ENCODE results near the gene SEC24C.
"Not testable (repeated sequence)": the region's sequence is repeated elsewhere in the genome, so short reads cannot be mapped to it uniquely, and the experiment has no call there.

The SEC24C gene

GRCh38 chr10:73772281-73773151, 28.3 kb downstream of the SEC24C start:
- DNase-seq (ENCODE audit: low read depth) = peak; percentile 68

- no peak for DNase-seq (ENCODE audit: low read depth)
Measured at GRCh38 chr10:73773152-73773879, 29.1 kb downstream of the SEC24C start.

- no peak for DNase-seq (ENCODE audit: low read depth)
Measured at GRCh38 chr10:73774637-73775036, 30.5 kb downstream of the SEC24C start.

- DNase-seq (ENCODE audit: low read depth) = no peak
Measured at GRCh38 chr10:73779018-73779417, 34.8 kb downstream of the SEC24C start.

GRCh38 chr10:73779539-73780197, 35.5 kb downstream of the SEC24C start:
- DNase-seq (ENCODE audit: low read depth) = no peak

GRCh38 chr10:73780301-73780700, 36.1 kb downstream of the SEC24C start:
- no peak for DNase-seq (ENCODE audit: low read depth)

GRCh38 chr10:73780966-73781365, 36.8 kb downstream of the SEC24C start:
- no peak for DNase-seq (ENCODE audit: low read depth)

- DNase-seq (ENCODE audit: low read depth) = no peak
Measured at GRCh38 chr10:73781548-73781878, 37.3 kb downstream of the SEC24C start.

- DNase-seq (ENCODE audit: low read depth) = peak; percentile 86
Measured at GRCh38 chr10:73781879-73782748, 37.9 kb downstream of the SEC24C start, which contains the start of gene CHCHD1. CHCHD1 (plus strand) TSS chr10:73782048; CDS start chr10:73782076, 28 bp downstream.

GRCh38 chr10:73782749-73783085, 38.5 kb downstream of the SEC24C start:
- DNase-seq (ENCODE audit: low read depth) = no peak

GRCh38 chr10:73785211-73785720, 41.1 kb downstream of the SEC24C start, which contains the start of gene ZSWIM8:
ZSWIM8 (plus strand) TSS chr10:73785606; CDS start chr10:73785879, 273 bp downstream.
- peak; percentile 81 for DNase-seq (ENCODE audit: low read depth)

GRCh38 chr10:73785721-73786511, 41.7 kb downstream of the SEC24C start:
- DNase-seq (ENCODE audit: low read depth) = peak; percentile 18

- no peak for DNase-seq (ENCODE audit: low read depth)
Measured at GRCh38 chr10:73786512-73786885, 42.3 kb downstream of the SEC24C start.

- DNase-seq (ENCODE audit: low read depth) = not testable (repeated sequence)
Measured at GRCh38 chr10:73787031-73787800, 43.0 kb downstream of the SEC24C start.

GRCh38 chr10:73788864-73789658, 44.9 kb downstream of the SEC24C start:
- no peak for DNase-seq (ENCODE audit: low read depth)

- no peak for DNase-seq (ENCODE audit: low read depth)
Measured at GRCh38 chr10:73789659-73790055, 45.5 kb downstream of the SEC24C start.

GRCh38 chr10:73790886-73791625, 46.9 kb downstream of the SEC24C start:
- DNase-seq (ENCODE audit: low read depth) = no peak

- no peak for DNase-seq (ENCODE audit: low read depth)
Measured at GRCh38 chr10:73791871-73792400, 47.8 kb downstream of the SEC24C start.

Measured in activated gamma-delta T cell treated with anti-CD3 and anti-CD28 coated beads, Interleukin-2, amount 50 U/mL, for 16 hours (primary cell).